ENCODE data around the gene RIF1. TPM values are rescaled to one million over a fixed set of nuclear protein-coding genes. Genes with fewer than 3 reads are reported as not detected.

Gene RIF1
- total RNA-seq, 1 donor from 2014 or later, result 31.6 TPM

- Mint-ChIP-seq H3K4me3 (ENCODE audit: unreplicated experiment) (no peak overlapping the region), H3K4me1 (ENCODE audit: low read depth, unreplicated experiment) (peaks cover 3% of the 10 kb centered on the region), H3K27ac (ENCODE audit: unreplicated experiment) (no peak overlapping the region), H3K9me3 (ENCODE audit: unreplicated experiment) (no peaks in the 10 kb centered on the region), H3K36me3 (ENCODE audit: unreplicated experiment) (no peaks in the 10 kb centered on the region), H3K27me3 (ENCODE audit: unreplicated experiment) (no peaks in the 10 kb centered on the region)
- TF ChIP-seq, protein P1, sequence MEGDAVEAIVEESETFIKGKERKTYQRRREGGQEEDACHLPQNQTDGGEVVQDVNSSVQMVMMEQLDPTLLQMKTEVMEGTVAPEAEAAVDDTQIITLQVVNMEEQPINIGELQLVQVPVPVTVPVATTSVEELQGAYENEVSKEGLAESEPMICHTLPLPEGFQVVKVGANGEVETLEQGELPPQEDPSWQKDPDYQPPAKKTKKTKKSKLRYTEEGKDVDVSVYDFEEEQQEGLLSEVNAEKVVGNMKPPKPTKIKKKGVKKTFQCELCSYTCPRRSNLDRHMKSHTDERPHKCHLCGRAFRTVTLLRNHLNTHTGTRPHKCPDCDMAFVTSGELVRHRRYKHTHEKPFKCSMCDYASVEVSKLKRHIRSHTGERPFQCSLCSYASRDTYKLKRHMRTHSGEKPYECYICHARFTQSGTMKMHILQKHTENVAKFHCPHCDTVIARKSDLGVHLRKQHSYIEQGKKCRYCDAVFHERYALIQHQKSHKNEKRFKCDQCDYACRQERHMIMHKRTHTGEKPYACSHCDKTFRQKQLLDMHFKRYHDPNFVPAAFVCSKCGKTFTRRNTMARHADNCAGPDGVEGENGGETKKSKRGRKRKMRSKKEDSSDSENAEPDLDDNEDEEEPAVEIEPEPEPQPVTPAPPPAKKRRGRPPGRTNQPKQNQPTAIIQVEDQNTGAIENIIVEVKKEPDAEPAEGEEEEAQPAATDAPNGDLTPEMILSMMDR (IDR thresholded peaks at IDR 0.05; ENCODE audit: partially characterized antibody, unreplicated experiment), result no peak
- DNase-seq, result no peak
Measured at GRCh38 chr2:151374436-151374835, 35.3 kb upstream of the RIF1 start.

- Mint-ChIP-seq H3K4me3 (ENCODE audit: unreplicated experiment) (no peak overlapping the region), H3K4me1 (ENCODE audit: low read depth, unreplicated experiment) (peaks cover 3% of the 10 kb centered on the region), H3K27ac (ENCODE audit: unreplicated experiment) (no peak overlapping the region), H3K9me3 (ENCODE audit: unreplicated experiment) (peaks cover 3% of the 10 kb centered on the region), H3K27me3 (ENCODE audit: unreplicated experiment) (peaks cover 2% of the 10 kb centered on the region), H3K36me3 (ENCODE audit: unreplicated experiment) (no peaks in the 10 kb centered on the region)
- TF ChIP-seq, protein P1 (IDR thresholded peaks at IDR 0.05; ENCODE audit: partially characterized antibody, unreplicated experiment), result no peak
- no peak for DNase-seq
Measured at GRCh38 chr2:151379169-151379568, 30.5 kb upstream of the RIF1 start.

- peaks cover 3% of the 10 kb centered on the region for H3K9me3 Mint-ChIP-seq (ENCODE audit: unreplicated experiment)
- DNase-seq, result no peak
- H3K27ac Mint-ChIP-seq (ENCODE audit: unreplicated experiment), result no peak overlapping the region
- no peak overlapping the region for H3K4me3 Mint-ChIP-seq (ENCODE audit: unreplicated experiment)
- no peaks in the 10 kb centered on the region for H3K4me1 Mint-ChIP-seq (ENCODE audit: low read depth, unreplicated experiment)
- peaks cover 2% of the 10 kb centered on the region for H3K27me3 Mint-ChIP-seq (ENCODE audit: unreplicated experiment)
- no peaks in the 10 kb centered on the region for H3K36me3 Mint-ChIP-seq (ENCODE audit: unreplicated experiment)
- TF ChIP-seq, protein P1 (IDR thresholded peaks at IDR 0.05; ENCODE audit: partially characterized antibody, unreplicated experiment), result no peak
Measured at GRCh38 chr2:151380580-151381235, 29.0 kb upstream of the RIF1 start.

GRCh38 chr2:151381266-151381665 lies 28.4 kb upstream of the RIF1 start:
- TF ChIP-seq, protein P1 (IDR thresholded peaks at IDR 0.05; ENCODE audit: partially characterized antibody, unreplicated experiment), result no peak
- Mint-ChIP-seq H3K27me3 (ENCODE audit: unreplicated experiment) (peaks cover 2% of the 10 kb centered on the region), H3K9me3 (ENCODE audit: unreplicated experiment) (peaks cover 3% of the 10 kb centered on the region), H3K36me3 (ENCODE audit: unreplicated experiment) (no peaks in the 10 kb centered on the region), H3K4me3 (ENCODE audit: unreplicated experiment) (no peak overlapping the region), H3K4me1 (ENCODE audit: low read depth, unreplicated experiment) (no peaks in the 10 kb centered on the region), H3K27ac (ENCODE audit: unreplicated experiment) (no peak overlapping the region)
- no peak for DNase-seq

GRCh38 chr2:151388011-151388410 lies 21.7 kb upstream of the RIF1 start:
- Mint-ChIP-seq H3K27me3 (ENCODE audit: unreplicated experiment) (no peaks in the 10 kb centered on the region), H3K27ac (ENCODE audit: unreplicated experiment) (no peak overlapping the region), H3K36me3 (ENCODE audit: unreplicated experiment) (no peaks in the 10 kb centered on the region)

More at GRCh38 chr2:151388011-151388410, 21.7 kb upstream of the RIF1 start:
- no peaks in the 10 kb centered on the region for H3K4me1 Mint-ChIP-seq (ENCODE audit: low read depth, unreplicated experiment)
- peaks cover under 1% of the 10 kb centered on the region for H3K9me3 Mint-ChIP-seq (ENCODE audit: unreplicated experiment)
- TF ChIP-seq, protein P1 (IDR thresholded peaks at IDR 0.05; ENCODE audit: partially characterized antibody, unreplicated experiment), result no peak
- no peak for DNase-seq
- no peak overlapping the region for H3K4me3 Mint-ChIP-seq (ENCODE audit: unreplicated experiment)
